IPS-NIHi7 (cell line): ENCODE results near the gene FXYD7.
"Not testable (repeated sequence)": the region's sequence is repeated elsewhere in the genome, so short reads cannot be mapped to it uniquely, and the experiment has no call there.

Experiments used
- DNase-seq: peaks from one replicate; pipeline ENCODE4 v3.0.0; 2012; ENCODE audit warnings: mixed read lengths; ENCODE audit errors: extremely low spot score

FXYD7 gene

GRCh38 chr19:35165200-35166058 is 22.4 kb downstream of the FXYD7 start:
- DNase-seq, result no peak

GRCh38 chr19:35166100-35167063 is 23.3 kb downstream of the FXYD7 start:
- DNase-seq, result no peak

GRCh38 chr19:35167251-35168119 is 24.4 kb downstream of the FXYD7 start:
- DNase-seq, result peak; percentile 6

GRCh38 chr19:35168196-35168595 is 25.1 kb downstream of the FXYD7 start:
- peak; percentile 3 for DNase-seq

- peak; percentile 4 for DNase-seq
Observed at GRCh38 chr19:35169221-35169995, 26.4 kb downstream of the FXYD7 start.

GRCh38 chr19:35170359-35171061 is 27.5 kb downstream of the FXYD7 start:
- DNase-seq, result no peak

- no peak for DNase-seq
Observed at GRCh38 chr19:35171730-35172129, 28.7 kb downstream of the FXYD7 start.

GRCh38 chr19:35174226-35174625 is 31.2 kb downstream of the FXYD7 start:
- no peak for DNase-seq

GRCh38 chr19:35176181-35176570 is 33.1 kb downstream of the FXYD7 start:
- DNase-seq, result no peak

- no peak for DNase-seq
Observed at GRCh38 chr19:35177377-35178274, 34.6 kb downstream of the FXYD7 start.

GRCh38 chr19:35178701-35179100 is 35.6 kb downstream of the FXYD7 start:
- peak; percentile 4 for DNase-seq

- peak; percentile 5 for DNase-seq
Observed at GRCh38 chr19:35179830-35180229, 36.8 kb downstream of the FXYD7 start.

- no peak for DNase-seq
Observed at GRCh38 chr19:35181387-35181786, 38.3 kb downstream of the FXYD7 start.

GRCh38 chr19:35184267-35184666 is 41.2 kb downstream of the FXYD7 start:
- DNase-seq, result no peak

GRCh38 chr19:35184884-35185283 is 41.8 kb downstream of the FXYD7 start:
- DNase-seq, result no peak

GRCh38 chr19:35194012-35194984 is 51.2 kb downstream of the FXYD7 start:
- DNase-seq, result no peak

- no peak for DNase-seq
Observed at GRCh38 chr19:35195830-35196229, 52.8 kb downstream of the FXYD7 start.

- not testable (repeated sequence) for DNase-seq
Observed at GRCh38 chr19:35196861-35197260, 53.8 kb downstream of the FXYD7 start.
